ENCODE measurements around the gene BFSP1. TPM values are rescaled to one million over a fixed set of nuclear protein-coding genes. Genes with fewer than 3 reads are reported as not detected.

The BFSP1 gene
- total and polyA plus RNA-seq, 4 donors = 1.5 to 9.9 (median 2.5) TPM

GRCh38 chr20:17452441-17452840 lies 78.7 kb downstream of the BFSP1 start:
- intact Hi-C loops (cut with DNase I) = no loop called here
- ATAC-seq (ENCODE audit: low FRiP score) (no peak), DNase-seq (no peak)
- H3K9me3 ChIP-seq (ENCODE audit: control insufficient read depth, low read length) = peaks cover 3% of the 10 kb centered on the region
- H3K27me3 ChIP-seq (ENCODE audit: control insufficient read depth in 1 of 2, insufficient read depth in 2 of 2, low read length in 1 of 2) = no peaks in the 10 kb centered on the region
- no peaks in the 10 kb centered on the region for H3K36me3 ChIP-seq (ENCODE audit: control insufficient read depth in 1 of 2, insufficient read depth in 2 of 2, low read length in 1 of 2)
- H3K4me1 ChIP-seq (ENCODE audit: control insufficient read depth in 1 of 2, insufficient read depth in 2 of 2, low read length in 2 of 2) = no peaks in the 10 kb centered on the region
- no peak overlapping the region for H3K4me3 ChIP-seq (ENCODE audit: low read length in 2 of 2)
- H3K27ac ChIP-seq (ENCODE audit: low read depth in 1 of 2, low read length in 2 of 2) = no peak overlapping the region
- WGBS, 2 donors = 80 to 85% methylated on average over 3 of the region's 3 CpGs

- intact Hi-C loops (cut with DNase I) = no loop called here
- Histone ChIP-seq H3K27me3 (ENCODE audit: control insufficient read depth in 1 of 2, insufficient read depth in 2 of 2, low read length in 1 of 2) (no peaks in the 10 kb centered on the region), H3K27ac (ENCODE audit: low read depth in 1 of 2, low read length in 2 of 2) (no peak overlapping the region), H3K9me3 (ENCODE audit: control insufficient read depth, low read length) (peaks cover 3% of the 10 kb centered on the region), H3K4me3 (ENCODE audit: low read length in 2 of 2) (no peak overlapping the region), H3K36me3 (ENCODE audit: control insufficient read depth in 1 of 2, insufficient read depth in 2 of 2, low read length in 1 of 2) (no peaks in the 10 kb centered on the region), H3K4me1 (ENCODE audit: control insufficient read depth in 1 of 2, insufficient read depth in 2 of 2, low read length in 2 of 2) (no peaks in the 10 kb centered on the region)
- ATAC-seq (ENCODE audit: low FRiP score) (no peak), DNase-seq (no peak)
- 79 to 95% methylated on average over 2 of the region's 2 CpGs for WGBS, 2 donors
Measured at GRCh38 chr20:17449031-17449430, 82.1 kb downstream of the BFSP1 start.

GRCh38 chr20:17448071-17448470 lies 83.1 kb downstream of the BFSP1 start:
- Histone ChIP-seq H3K9me3 (ENCODE audit: control insufficient read depth, low read length) (no peaks in the 10 kb centered on the region), H3K27me3 (ENCODE audit: control insufficient read depth in 1 of 2, insufficient read depth in 2 of 2, low read length in 1 of 2) (no peaks in the 10 kb centered on the region), H3K4me3 (ENCODE audit: low read length in 2 of 2) (no peak overlapping the region), H3K4me1 (ENCODE audit: control insufficient read depth in 1 of 2, insufficient read depth in 2 of 2, low read length in 2 of 2) (no peaks in the 10 kb centered on the region), H3K36me3 (ENCODE audit: control insufficient read depth in 1 of 2, insufficient read depth in 2 of 2, low read length in 1 of 2) (no peaks in the 10 kb centered on the region), H3K27ac (ENCODE audit: low read depth in 1 of 2, low read length in 2 of 2) (no peak overlapping the region)
- 86 to 89% methylated on average over 2 of the region's 2 CpGs for WGBS, 2 donors
- DNase-seq (no peak), ATAC-seq (ENCODE audit: low FRiP score) (no peak)
- intact Hi-C loops (cut with DNase I) = no loop called here

- no peaks in the 10 kb centered on the region for H3K4me1 ChIP-seq (ENCODE audit: control insufficient read depth in 1 of 2, insufficient read depth in 2 of 2, low read length in 2 of 2)
- H3K9me3 ChIP-seq (ENCODE audit: control insufficient read depth, low read length) = no peaks in the 10 kb centered on the region
- WGBS, 2 donors = 83% methylated on average over 5 of the region's 5 CpGs
- H3K36me3 ChIP-seq (ENCODE audit: control insufficient read depth in 1 of 2, insufficient read depth in 2 of 2, low read length in 1 of 2) = no peaks in the 10 kb centered on the region
- H3K27ac ChIP-seq (ENCODE audit: low read depth in 1 of 2, low read length in 2 of 2) = no peak overlapping the region
- DNase-seq (no peak), ATAC-seq (ENCODE audit: low FRiP score) (no peak)
- H3K27me3 ChIP-seq (ENCODE audit: control insufficient read depth in 1 of 2, insufficient read depth in 2 of 2, low read length in 1 of 2) = no peaks in the 10 kb centered on the region
- intact Hi-C loops (cut with DNase I) = no loop called here
- no peak overlapping the region for H3K4me3 ChIP-seq (ENCODE audit: low read length in 2 of 2)
Measured at GRCh38 chr20:17446171-17446570, 85.0 kb downstream of the BFSP1 start.

GRCh38 chr20:17445543-17445942 lies 85.6 kb downstream of the BFSP1 start:
- DNase-seq (no peak), ATAC-seq (ENCODE audit: low FRiP score) (no peak)
- Histone ChIP-seq H3K36me3 (ENCODE audit: control insufficient read depth in 1 of 2, insufficient read depth in 2 of 2, low read length in 1 of 2) (no peaks in the 10 kb centered on the region), H3K9me3 (ENCODE audit: control insufficient read depth, low read length) (no peaks in the 10 kb centered on the region), H3K27me3 (ENCODE audit: control insufficient read depth in 1 of 2, insufficient read depth in 2 of 2, low read length in 1 of 2) (no peaks in the 10 kb centered on the region), H3K4me3 (ENCODE audit: low read length in 2 of 2) (no peak overlapping the region), H3K4me1 (ENCODE audit: control insufficient read depth in 1 of 2, insufficient read depth in 2 of 2, low read length in 2 of 2) (no peaks in the 10 kb centered on the region), H3K27ac (ENCODE audit: low read depth in 1 of 2, low read length in 2 of 2) (no peak overlapping the region)
- intact Hi-C loops (cut with DNase I) = no loop called here
- WGBS, 2 donors = 49 to 55% methylated on average over 13 of the region's 13 CpGs

GRCh38 chr20:17444091-17444490 lies 87.1 kb downstream of the BFSP1 start:
- Histone ChIP-seq H3K4me1 (ENCODE audit: control insufficient read depth in 1 of 2, insufficient read depth in 2 of 2, low read length in 2 of 2) (no peaks in the 10 kb centered on the region), H3K36me3 (ENCODE audit: control insufficient read depth in 1 of 2, insufficient read depth in 2 of 2, low read length in 1 of 2) (no peaks in the 10 kb centered on the region), H3K27me3 (ENCODE audit: control insufficient read depth in 1 of 2, insufficient read depth in 2 of 2, low read length in 1 of 2) (no peaks in the 10 kb centered on the region), H3K9me3 (ENCODE audit: control insufficient read depth, low read length) (no peaks in the 10 kb centered on the region), H3K4me3 (ENCODE audit: low read length in 2 of 2) (no peak overlapping the region), H3K27ac (ENCODE audit: low read depth in 1 of 2, low read length in 2 of 2) (no peak overlapping the region)
- intact Hi-C loops (cut with DNase I) = no loop called here
- ATAC-seq (ENCODE audit: low FRiP score) = no peak
- no peak for DNase-seq
- 57 to 61% methylated on average over 2 of the region's 2 CpGs for WGBS, 2 donors

Other genes with a start within 250 kb of the BFSP1 start
- 1,000 to 10,000 TPM; 1,041 to 1,932 TPM for gene DSTN, start 38.7 kb upstream of the BFSP1 start, total RNA-seq
- 1,000 to 10,000 TPM; 2,289 to 5,298 TPM for gene DSTN, start 38.7 kb upstream of the BFSP1 start, polyA plus RNA-seq
- gene RRBP1, start 150.9 kb upstream of the BFSP1 start, total RNA-seq = 100 to 1,000 TPM; 165 to 178 TPM
- gene RRBP1, start 150.9 kb upstream of the BFSP1 start, polyA plus RNA-seq = 10 to 100 TPM; 19.3 to 78.6 TPM
- gene BANF2, start 168.6 kb upstream of the BFSP1 start, total RNA-seq = not detected
- gene BANF2, start 168.6 kb upstream of the BFSP1 start, polyA plus RNA-seq = not detected